C4-2B (cell line): ENCODE data around the gene UBE2A.

Source experiments
- ZFX ChIP-seq: fragments of 450-650 bp; IDR thresholded peaks from 2 replicates; pipeline ENCODE4 v1.6.1; 2017
- TF ChIP-seq, protein P1 (sequence below): fragments of 450-650 bp; conservative IDR thresholded peaks from 2 replicates; pipeline ENCODE4 v1.5.1; 2017; ENCODE audit warnings: mild to moderate bottlenecking

DNA sequence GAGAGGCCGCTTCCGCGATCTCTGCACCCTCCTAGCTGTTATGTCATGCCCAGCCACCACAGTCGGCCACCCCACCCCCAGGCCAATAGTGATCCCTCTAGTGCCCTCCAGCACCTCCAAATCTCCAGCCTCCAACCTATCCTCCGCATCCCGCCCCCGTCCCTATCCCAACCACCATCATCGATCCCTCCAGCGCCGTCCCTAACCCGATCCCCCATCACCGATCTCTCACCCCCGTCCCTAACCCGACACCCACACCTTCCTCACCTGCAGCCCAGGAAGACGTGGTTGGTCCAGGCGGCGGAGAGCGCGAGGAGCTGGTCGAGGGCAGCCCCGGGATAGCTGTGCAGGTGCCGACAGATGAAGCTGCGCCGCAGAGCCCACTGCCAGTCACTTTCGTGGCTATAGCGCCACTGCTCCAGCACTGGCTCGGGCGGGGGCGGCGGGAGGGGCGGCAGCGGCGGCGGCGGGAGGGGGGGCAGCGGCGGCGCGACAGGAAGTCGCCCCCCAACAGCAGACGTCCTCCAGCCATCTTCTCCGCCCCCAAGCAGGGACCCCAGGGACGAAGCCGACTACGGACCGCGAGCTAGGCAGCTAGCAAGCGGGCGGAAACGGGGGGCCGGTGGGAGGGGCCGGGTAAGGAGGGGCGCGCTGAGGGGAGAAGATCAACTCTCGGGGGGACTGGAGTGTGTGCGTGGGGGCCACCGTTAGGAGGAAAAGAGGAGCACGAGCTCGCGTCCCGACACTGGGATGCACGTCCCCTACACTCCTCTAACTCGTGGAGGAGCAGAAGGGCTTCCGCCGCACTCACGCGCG is 31.3 kb downstream of the UBE2A start:
- TF ChIP-seq, protein P1, sequence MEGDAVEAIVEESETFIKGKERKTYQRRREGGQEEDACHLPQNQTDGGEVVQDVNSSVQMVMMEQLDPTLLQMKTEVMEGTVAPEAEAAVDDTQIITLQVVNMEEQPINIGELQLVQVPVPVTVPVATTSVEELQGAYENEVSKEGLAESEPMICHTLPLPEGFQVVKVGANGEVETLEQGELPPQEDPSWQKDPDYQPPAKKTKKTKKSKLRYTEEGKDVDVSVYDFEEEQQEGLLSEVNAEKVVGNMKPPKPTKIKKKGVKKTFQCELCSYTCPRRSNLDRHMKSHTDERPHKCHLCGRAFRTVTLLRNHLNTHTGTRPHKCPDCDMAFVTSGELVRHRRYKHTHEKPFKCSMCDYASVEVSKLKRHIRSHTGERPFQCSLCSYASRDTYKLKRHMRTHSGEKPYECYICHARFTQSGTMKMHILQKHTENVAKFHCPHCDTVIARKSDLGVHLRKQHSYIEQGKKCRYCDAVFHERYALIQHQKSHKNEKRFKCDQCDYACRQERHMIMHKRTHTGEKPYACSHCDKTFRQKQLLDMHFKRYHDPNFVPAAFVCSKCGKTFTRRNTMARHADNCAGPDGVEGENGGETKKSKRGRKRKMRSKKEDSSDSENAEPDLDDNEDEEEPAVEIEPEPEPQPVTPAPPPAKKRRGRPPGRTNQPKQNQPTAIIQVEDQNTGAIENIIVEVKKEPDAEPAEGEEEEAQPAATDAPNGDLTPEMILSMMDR = no peak
- TF ChIP-seq ZFX = no peak
